SK-N-SH treated with all-trans-retinoic acid at 6 μM for 48 hours (cell line): ENCODE results near the gene JMJD4.

Source experiments
- ATAC-seq: fragments of 200-7000 bp; cut with Tn5 transposase; 3 replicates; pipeline ENCODE4 v1.9.1; 2020; ENCODE audit warnings: mild to moderate bottlenecking, moderate library complexity
- ARNTL ChIP-seq: fragments of 450-650 bp; formaldehyde crosslinking; IDR thresholded peaks from 2 replicates; pipeline ENCODE4 v1.5.0; 2020; ENCODE audit warnings: low read depth, mild to moderate bottlenecking, moderate library complexity, borderline replicate concordance
- CSDC2 ChIP-seq: fragments of 250-450 bp; sonication (Bioruptor Pico); IDR thresholded peaks from 2 replicates; pipeline ENCODE4 v1.5.0; 2020; ENCODE audit warnings: mild to moderate bottlenecking, moderate library complexity
- GLIS3 ChIP-seq: fragments of 250-450 bp; sonication (Bioruptor Pico); IDR thresholded peaks from 2 replicates; pipeline ENCODE4 v1.5.0; 2020; ENCODE audit warnings: mild to moderate bottlenecking, moderate library complexity
- ISL1 ChIP-seq: fragments of 250-450 bp; sonication (Bioruptor Pico); IDR thresholded peaks from 2 replicates; pipeline ENCODE4 v2.1.2; 2022; ENCODE audit warnings: mild to moderate bottlenecking, moderate library complexity
- OSR1 ChIP-seq: fragments of 250-450 bp; sonication (Bioruptor Pico); IDR thresholded peaks from 2 replicates; pipeline ENCODE4 v1.8.0; 2022; ENCODE audit warnings: moderate library complexity, mild to moderate bottlenecking, inconsistent platforms
- RARB ChIP-seq: fragments of 250-450 bp; sonication (Bioruptor Pico); IDR thresholded peaks from 2 replicates; pipeline ENCODE4 v1.8.0; 2021; ENCODE audit warnings: mild to moderate bottlenecking, moderate library complexity
- SNAI2 ChIP-seq: fragments of 250-450 bp; sonication (Bioruptor Pico); IDR thresholded peaks from 2 replicates; pipeline ENCODE4 v1.5.0; 2020; ENCODE audit warnings: mild to moderate bottlenecking, moderate library complexity
- TCF4 ChIP-seq: fragments of 250-450 bp; sonication (Bioruptor Pico); IDR thresholded peaks from 2 replicates; pipeline ENCODE4 v1.8.0; 2021; ENCODE audit warnings: mild to moderate bottlenecking, moderate library complexity, borderline replicate concordance
- TOX ChIP-seq: fragments of 250-450 bp; sonication (Bioruptor Pico); IDR thresholded peaks from 2 replicates; pipeline ENCODE4 v1.8.0; 2021; ENCODE audit warnings: mild to moderate bottlenecking, moderate library complexity, borderline replicate concordance
- ZC3H10 ChIP-seq: fragments of 250-450 bp; sonication (Bioruptor Pico); IDR thresholded peaks from 2 replicates; pipeline ENCODE4 v1.5.1; 2021; ENCODE audit warnings: mild to moderate bottlenecking, moderate library complexity
- ZFP3 ChIP-seq: fragments of 250-450 bp; sonication (Bioruptor Pico); IDR thresholded peaks from 2 replicates; pipeline ENCODE4 v1.5.0; 2020; ENCODE audit warnings: mild to moderate bottlenecking, moderate library complexity
- ZFP30 ChIP-seq: fragments of 450-650 bp; formaldehyde crosslinking; IDR thresholded peaks from 2 replicates; pipeline ENCODE4 v1.5.0; 2022; ENCODE audit warnings: mild to moderate bottlenecking, moderate library complexity
- ZNF565 ChIP-seq: fragments of 450-650 bp; formaldehyde crosslinking; conservative IDR thresholded peaks from 2 replicates; pipeline ENCODE4 v1.5.0; 2020; ENCODE audit warnings: low read depth, mild to moderate bottlenecking, moderate library complexity
- ZNF70 ChIP-seq: fragments of 450-650 bp; formaldehyde crosslinking; IDR thresholded peaks from 2 replicates; pipeline ENCODE4 v1.5.0; 2020; ENCODE audit warnings: mild to moderate bottlenecking, moderate library complexity
- ZNF8 ChIP-seq: fragments of 450-650 bp; formaldehyde crosslinking; IDR thresholded peaks from 2 replicates; pipeline ENCODE4 v1.5.0; 2020; ENCODE audit warnings: mild to moderate bottlenecking, moderate library complexity
- TF ChIP-seq, protein P1 (sequence below): fragments of 250-450 bp; sonication (Bioruptor Pico); IDR thresholded peaks from 2 replicates; pipeline ENCODE4 v1.5.0; 2020; ENCODE audit warnings: mild to moderate bottlenecking, moderate library complexity
- TF ChIP-seq, protein P2 (sequence below): fragments of 250-450 bp; sonication (Bioruptor Pico); IDR thresholded peaks from 2 replicates; pipeline ENCODE4 v1.8.0; 2020; ENCODE audit warnings: mild to moderate bottlenecking, moderate library complexity, borderline replicate concordance
- TF ChIP-seq, protein P3 (sequence below): fragments of 250-450 bp; sonication (Bioruptor Pico); IDR thresholded peaks from 2 replicates; pipeline ENCODE4 v1.5.1; 2021; ENCODE audit warnings: mild to moderate bottlenecking, moderate library complexity

The JMJD4 gene

DNA sequence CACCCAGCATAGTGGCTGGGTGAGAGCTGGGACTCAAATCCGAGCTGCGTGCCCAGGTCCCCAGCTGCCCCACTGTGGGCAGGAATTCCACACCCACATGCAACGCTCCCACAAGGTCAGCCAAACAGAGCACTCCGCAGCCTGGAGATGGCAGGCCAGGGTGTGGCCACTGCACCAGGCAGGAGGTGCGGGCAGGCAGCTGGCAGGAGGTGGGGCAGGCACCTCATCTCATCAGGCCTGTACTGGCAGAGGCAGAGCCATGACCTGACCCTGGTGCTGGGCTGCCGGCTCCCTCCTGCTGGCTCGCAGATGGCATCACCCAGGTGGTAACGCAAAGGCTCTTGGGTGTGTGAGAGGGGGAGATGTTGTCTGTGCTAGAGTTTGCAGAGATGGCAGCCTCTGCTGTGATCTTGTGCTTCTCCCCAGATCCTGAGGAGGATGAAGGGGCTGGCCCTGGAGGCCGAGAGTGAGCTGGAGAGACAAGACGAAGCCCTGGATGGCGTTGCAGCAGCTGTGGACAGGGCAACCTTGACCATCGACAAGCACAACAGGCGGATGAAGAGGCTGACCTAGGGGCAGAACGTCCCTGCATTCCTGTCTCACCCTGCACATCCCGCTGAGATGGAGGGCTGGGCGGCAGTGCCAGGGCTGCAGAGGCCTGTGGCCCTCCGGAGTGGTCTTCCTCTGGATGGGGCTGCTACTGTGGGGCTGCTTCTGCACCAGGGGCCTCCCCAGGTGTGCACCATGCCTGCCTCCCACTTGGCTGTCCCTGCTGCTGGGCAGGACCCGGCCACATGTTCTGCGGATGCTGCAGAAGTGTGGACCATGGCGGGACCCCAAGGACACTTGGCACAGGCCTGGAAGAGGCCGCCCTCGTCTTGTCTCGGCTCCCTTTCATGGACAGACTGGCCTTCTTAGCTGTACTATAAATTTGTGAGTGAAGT lies 45.3 kb upstream of the JMJD4 start:
- TF ChIP-seq GLIS3: no peak
- TF ChIP-seq CSDC2 (CRISPR knock-in tag): no peak
- TF ChIP-seq, protein P1, sequence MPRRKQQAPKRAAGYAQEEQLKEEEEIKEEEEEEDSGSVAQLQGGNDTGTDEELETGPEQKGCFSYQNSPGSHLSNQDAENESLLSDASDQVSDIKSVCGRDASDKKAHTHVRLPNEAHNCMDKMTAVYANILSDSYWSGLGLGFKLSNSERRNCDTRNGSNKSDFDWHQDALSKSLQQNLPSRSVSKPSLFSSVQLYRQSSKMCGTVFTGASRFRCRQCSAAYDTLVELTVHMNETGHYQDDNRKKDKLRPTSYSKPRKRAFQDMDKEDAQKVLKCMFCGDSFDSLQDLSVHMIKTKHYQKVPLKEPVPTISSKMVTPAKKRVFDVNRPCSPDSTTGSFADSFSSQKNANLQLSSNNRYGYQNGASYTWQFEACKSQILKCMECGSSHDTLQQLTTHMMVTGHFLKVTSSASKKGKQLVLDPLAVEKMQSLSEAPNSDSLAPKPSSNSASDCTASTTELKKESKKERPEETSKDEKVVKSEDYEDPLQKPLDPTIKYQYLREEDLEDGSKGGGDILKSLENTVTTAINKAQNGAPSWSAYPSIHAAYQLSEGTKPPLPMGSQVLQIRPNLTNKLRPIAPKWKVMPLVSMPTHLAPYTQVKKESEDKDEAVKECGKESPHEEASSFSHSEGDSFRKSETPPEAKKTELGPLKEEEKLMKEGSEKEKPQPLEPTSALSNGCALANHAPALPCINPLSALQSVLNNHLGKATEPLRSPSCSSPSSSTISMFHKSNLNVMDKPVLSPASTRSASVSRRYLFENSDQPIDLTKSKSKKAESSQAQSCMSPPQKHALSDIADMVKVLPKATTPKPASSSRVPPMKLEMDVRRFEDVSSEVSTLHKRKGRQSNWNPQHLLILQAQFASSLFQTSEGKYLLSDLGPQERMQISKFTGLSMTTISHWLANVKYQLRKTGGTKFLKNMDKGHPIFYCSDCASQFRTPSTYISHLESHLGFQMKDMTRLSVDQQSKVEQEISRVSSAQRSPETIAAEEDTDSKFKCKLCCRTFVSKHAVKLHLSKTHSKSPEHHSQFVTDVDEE (CRISPR knock-in tag): no peak
- TF ChIP-seq TOX (CRISPR knock-in tag): no peak
- TF ChIP-seq, protein P2, sequence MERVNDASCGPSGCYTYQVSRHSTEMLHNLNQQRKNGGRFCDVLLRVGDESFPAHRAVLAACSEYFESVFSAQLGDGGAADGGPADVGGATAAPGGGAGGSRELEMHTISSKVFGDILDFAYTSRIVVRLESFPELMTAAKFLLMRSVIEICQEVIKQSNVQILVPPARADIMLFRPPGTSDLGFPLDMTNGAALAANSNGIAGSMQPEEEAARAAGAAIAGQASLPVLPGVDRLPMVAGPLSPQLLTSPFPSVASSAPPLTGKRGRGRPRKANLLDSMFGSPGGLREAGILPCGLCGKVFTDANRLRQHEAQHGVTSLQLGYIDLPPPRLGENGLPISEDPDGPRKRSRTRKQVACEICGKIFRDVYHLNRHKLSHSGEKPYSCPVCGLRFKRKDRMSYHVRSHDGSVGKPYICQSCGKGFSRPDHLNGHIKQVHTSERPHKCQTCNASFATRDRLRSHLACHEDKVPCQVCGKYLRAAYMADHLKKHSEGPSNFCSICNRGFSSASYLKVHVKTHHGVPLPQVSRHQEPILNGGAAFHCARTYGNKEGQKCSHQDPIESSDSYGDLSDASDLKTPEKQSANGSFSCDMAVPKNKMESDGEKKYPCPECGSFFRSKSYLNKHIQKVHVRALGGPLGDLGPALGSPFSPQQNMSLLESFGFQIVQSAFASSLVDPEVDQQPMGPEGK (CRISPR knock-in tag): no peak
- no peak for TF ChIP-seq ZNF8 (CRISPR knock-in tag)
- TF ChIP-seq ZFP3 (CRISPR knock-in tag): no peak
- TF ChIP-seq ISL1 (CRISPR knock-in tag): no peak
- no peak for ATAC-seq

DNA sequence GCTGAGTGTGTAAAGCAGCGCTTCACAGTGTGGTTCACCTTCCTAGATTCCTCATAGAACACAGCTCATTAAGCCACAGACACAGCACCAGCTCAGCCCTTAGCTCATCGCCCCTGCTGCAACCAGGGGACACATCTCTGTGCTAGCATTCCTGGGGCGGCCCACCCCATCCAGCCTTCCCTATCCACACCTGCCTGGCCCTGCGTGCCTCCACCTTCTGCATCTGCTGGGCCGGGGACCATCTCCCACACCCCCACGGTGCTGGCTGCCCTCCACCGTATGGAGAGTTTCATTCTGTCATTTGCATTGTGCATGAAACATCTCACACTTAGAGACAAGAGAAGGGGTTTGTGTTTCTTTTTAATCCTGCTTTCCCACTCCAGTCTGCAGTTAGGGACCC lies 44.6 kb upstream of the JMJD4 start:
- no peak for ATAC-seq

DNA sequence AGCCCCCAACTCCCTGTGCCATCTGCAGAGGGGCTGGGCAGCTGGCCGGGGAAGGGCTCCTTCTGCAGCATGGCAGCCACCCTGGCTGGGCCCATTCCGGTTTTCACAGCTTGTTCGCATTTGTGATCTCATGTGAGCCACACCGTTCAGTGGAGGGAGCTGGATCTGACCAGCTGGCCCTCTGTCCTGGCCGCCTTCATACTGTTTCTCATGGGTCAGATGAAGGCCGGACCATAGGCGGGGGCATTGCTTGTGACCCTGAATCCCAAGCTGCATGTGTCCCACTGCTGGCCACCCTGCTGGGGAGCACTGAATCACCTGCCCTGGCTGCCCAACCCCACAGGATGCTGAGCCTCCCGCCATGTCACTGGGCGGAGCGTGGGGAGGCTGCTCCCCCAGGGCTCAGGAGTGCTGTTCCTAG lies 43.9 kb upstream of the JMJD4 start:
- peak; percentile 35 for ATAC-seq
- TF ChIP-seq RARB (CRISPR knock-in tag) (no peak), ZC3H10 (no peak), SNAI2 (CRISPR knock-in tag) (no peak), TCF4 (no peak), OSR1 (CRISPR knock-in tag) (no peak)
- TF ChIP-seq, protein P2 (CRISPR knock-in tag): no peak
- TF ChIP-seq, all 23 proteins: peak for 0

More for the DNA sequence above, 44.6 kb upstream of the JMJD4 start:
- no peak for TF ChIP-seq ZFP3 (CRISPR knock-in tag)
- TF ChIP-seq TOX (CRISPR knock-in tag): no peak
- TF ChIP-seq ZNF8 (CRISPR knock-in tag): no peak
- no peak for TF ChIP-seq ZNF565 (CRISPR knock-in tag)
- TF ChIP-seq ZFP30: no peak
- no peak for TF ChIP-seq TCF4

DNA sequence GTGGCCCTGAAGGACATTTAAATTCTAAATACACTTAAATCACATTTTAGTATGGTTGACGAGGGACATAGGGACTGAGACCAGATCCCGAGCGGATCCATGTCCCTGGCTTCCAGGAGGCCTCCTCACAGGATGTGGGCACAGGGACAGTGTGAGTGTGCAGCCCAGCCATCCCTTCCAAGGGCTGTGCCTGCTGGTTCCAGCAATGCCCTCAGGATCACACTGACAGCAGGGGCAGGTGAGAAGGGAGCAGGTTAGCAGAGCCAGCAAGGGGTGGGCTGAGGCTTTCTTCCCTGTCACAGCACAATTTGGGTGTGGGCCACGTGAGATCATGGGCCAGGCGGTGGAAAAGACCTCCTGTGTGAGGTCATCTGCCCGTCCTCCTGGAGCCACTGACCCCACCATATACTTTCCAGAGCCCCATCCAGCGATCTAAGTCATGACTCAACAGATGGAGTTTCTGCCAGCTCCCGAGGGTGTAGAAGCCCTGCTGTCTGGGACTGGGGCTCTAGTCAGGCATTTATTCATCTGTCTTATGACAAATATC lies 43.4 kb upstream of the JMJD4 start:
- TF ChIP-seq CSDC2 (CRISPR knock-in tag) (no peak), OSR1 (CRISPR knock-in tag) (no peak), ZNF70 (no peak), ZFP3 (CRISPR knock-in tag) (no peak), ARNTL (CRISPR knock-in tag) (no peak), ZC3H10 (no peak)
- TF ChIP-seq, protein P3, sequence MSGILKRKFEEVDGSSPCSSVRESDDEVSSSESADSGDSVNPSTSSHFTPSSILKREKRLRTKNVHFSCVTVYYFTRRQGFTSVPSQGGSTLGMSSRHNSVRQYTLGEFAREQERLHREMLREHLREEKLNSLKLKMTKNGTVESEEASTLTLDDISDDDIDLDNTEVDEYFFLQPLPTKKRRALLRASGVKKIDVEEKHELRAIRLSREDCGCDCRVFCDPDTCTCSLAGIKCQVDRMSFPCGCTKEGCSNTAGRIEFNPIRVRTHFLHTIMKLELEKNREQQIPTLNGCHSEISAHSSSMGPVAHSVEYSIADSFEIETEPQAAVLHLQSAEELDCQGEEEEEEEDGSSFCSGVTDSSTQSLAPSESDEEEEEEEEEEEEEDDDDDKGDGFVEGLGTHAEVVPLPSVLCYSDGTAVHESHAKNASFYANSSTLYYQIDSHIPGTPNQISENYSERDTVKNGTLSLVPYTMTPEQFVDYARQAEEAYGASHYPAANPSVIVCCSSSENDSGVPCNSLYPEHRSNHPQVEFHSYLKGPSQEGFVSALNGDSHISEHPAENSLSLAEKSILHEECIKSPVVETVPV (CRISPR knock-in tag): no peak
- TF ChIP-seq, protein P1 (CRISPR knock-in tag): no peak
- ATAC-seq: peak; percentile 84
